ENCODE data around the gene OPN1MW.
"Not testable (repeated sequence)": the region's sequence is repeated elsewhere in the genome, so short reads cannot be mapped to it uniquely, and the experiment has no call there.

DNA sequence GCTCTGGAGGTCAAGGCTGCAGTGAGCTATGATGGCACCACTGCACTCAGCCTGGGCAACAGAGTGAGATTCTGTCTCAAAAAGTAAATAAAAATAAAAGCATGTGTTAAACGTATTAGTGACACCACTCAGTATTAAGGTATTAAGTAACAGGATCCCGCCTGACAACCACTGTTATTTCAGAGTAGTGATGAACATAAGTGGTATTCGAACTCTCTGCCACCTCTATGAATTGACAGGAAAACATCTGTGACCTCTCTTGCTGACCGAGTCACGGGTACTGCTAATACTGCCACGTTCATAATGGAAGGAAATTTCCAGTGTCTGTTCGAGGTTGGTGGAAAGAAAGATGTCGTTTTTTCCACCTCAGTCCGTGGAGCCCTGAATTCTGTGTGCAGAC lies 44.3 kb downstream of the OPN1MW start:
- TF ChIP-seq CTCF (conservative IDR thresholded peaks at IDR 0.05; ENCODE audit: low read length); EZH2phosphoT487 (IDR thresholded peaks at IDR 0.05; ENCODE audit: borderline replicate concordance, low read depth, low read length): not testable (repeated sequence)
